Measurements from ENCODE around the gene MTPN.

MTPN gene

GRCh38 chr7:135884495-135885232 lies 92.5 kb downstream of the MTPN start:
- no peak for DNase-seq (ENCODE audit: low read depth)

DNA sequence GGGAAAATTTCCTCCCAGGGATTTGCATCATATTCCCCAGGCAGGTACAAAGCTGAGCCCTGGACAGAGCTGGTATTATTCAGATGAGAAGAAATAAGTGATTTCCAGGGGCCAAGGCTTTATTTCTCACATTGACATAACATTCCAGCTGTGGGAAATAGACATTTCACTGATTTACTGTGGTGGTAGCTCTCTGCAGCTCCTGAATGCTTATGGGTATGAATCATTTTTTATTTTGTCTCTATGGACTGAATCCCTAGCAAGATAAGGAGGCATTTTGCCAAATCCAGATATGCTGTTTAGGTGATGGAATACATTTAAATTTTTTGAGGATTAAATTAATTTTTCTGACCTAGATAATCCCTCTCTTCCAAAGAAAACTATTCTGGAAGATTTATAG lies 97.9 kb downstream of the MTPN start:
- DNase-seq (ENCODE audit: low read depth), result no peak

GRCh38 chr7:135878284-135878683 lies 98.9 kb downstream of the MTPN start:
- no peak for DNase-seq (ENCODE audit: low read depth)

GRCh38 chr7:135877805-135878204 lies 99.4 kb downstream of the MTPN start:
- no peak for DNase-seq (ENCODE audit: low read depth)
